A673 (cell line): ENCODE results near the gene NECTIN3.

Experiments used
- CTCF ChIP-seq: fragments of 300-800, 200-600 bp; sonication (generic); conservative IDR thresholded peaks from 2 replicates; pipeline ENCODE4 v1.5.1; 2017; ENCODE audit warnings: low read depth, mild to moderate bottlenecking, antibody characterized with exemption, low read length, moderate library complexity, mixed read lengths
- EZH2 ChIP-seq: fragments of 200-600 bp; sonication (generic); IDR thresholded peaks from 2 replicates; pipeline ENCODE4 v1.6.1; 2017; ENCODE audit warnings: borderline replicate concordance, low read depth, mild to moderate bottlenecking, mixed read lengths, antibody characterized with exemption, low read length; ENCODE audit not compliant: poor library complexity, severe bottlenecking

- no peak for TF ChIP-seq CTCF
- no peak for TF ChIP-seq EZH2
Observed at GRCh38 chr3:111051354-111051753, 20.3 kb upstream of the NECTIN3 start.
